Measurements from ENCODE around the gene PPP2R5B.

DNA sequence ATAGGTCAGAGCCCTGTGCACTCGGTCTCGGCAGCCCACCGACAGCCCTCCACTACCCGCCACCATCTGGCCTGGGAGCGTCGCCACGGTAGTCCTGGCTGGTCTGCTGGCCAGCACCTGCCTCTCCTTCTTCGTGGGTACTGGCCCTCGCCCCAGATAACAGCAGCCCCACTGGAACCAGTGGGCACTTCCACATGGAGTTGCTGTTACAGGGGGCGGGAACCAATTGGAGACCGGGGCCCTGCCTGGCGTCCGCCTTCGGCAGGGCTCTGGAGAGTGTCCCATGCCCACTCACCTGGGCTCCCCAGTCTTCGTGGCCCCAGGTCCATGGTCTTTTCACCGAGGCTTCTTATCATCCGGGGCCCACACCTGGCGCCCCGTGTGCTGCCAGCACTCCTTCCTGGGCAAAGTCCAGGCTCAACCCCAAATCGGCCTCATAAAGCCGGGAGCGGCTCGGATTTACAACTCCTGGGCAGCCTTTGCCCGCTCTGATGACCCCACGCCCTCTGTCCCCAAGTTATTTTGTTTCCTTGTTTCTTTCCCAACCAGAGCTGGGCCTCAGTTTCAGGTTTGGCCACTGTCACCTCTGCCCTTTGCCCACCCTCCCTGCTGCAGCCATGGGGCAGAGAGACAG lies 33.2 kb upstream of the PPP2R5B start:
- TF ChIP-seq POLR2AphosphoS5 (IDR thresholded peaks at IDR 0.05; ENCODE audit: low read depth) = no peak
- TF ChIP-seq, protein P1, sequence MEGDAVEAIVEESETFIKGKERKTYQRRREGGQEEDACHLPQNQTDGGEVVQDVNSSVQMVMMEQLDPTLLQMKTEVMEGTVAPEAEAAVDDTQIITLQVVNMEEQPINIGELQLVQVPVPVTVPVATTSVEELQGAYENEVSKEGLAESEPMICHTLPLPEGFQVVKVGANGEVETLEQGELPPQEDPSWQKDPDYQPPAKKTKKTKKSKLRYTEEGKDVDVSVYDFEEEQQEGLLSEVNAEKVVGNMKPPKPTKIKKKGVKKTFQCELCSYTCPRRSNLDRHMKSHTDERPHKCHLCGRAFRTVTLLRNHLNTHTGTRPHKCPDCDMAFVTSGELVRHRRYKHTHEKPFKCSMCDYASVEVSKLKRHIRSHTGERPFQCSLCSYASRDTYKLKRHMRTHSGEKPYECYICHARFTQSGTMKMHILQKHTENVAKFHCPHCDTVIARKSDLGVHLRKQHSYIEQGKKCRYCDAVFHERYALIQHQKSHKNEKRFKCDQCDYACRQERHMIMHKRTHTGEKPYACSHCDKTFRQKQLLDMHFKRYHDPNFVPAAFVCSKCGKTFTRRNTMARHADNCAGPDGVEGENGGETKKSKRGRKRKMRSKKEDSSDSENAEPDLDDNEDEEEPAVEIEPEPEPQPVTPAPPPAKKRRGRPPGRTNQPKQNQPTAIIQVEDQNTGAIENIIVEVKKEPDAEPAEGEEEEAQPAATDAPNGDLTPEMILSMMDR (IDR thresholded peaks at IDR 0.05; ENCODE audit: insufficient read depth, low read length) = no peak
- TF ChIP-seq, protein P2, sequence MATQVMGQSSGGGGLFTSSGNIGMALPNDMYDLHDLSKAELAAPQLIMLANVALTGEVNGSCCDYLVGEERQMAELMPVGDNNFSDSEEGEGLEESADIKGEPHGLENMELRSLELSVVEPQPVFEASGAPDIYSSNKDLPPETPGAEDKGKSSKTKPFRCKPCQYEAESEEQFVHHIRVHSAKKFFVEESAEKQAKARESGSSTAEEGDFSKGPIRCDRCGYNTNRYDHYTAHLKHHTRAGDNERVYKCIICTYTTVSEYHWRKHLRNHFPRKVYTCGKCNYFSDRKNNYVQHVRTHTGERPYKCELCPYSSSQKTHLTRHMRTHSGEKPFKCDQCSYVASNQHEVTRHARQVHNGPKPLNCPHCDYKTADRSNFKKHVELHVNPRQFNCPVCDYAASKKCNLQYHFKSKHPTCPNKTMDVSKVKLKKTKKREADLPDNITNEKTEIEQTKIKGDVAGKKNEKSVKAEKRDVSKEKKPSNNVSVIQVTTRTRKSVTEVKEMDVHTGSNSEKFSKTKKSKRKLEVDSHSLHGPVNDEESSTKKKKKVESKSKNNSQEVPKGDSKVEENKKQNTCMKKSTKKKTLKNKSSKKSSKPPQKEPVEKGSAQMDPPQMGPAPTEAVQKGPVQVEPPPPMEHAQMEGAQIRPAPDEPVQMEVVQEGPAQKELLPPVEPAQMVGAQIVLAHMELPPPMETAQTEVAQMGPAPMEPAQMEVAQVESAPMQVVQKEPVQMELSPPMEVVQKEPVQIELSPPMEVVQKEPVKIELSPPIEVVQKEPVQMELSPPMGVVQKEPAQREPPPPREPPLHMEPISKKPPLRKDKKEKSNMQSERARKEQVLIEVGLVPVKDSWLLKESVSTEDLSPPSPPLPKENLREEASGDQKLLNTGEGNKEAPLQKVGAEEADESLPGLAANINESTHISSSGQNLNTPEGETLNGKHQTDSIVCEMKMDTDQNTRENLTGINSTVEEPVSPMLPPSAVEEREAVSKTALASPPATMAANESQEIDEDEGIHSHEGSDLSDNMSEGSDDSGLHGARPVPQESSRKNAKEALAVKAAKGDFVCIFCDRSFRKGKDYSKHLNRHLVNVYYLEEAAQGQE (IDR thresholded peaks at IDR 0.05; ENCODE audit: insufficient replicate concordance, low read depth) = no peak
- no peak for TF ChIP-seq GABPA (IDR thresholded peaks at IDR 0.05; ENCODE audit: low read depth)
- TF ChIP-seq SPI1 (IDR thresholded peaks at IDR 0.05; ENCODE audit: borderline replicate concordance, low read depth) = no peak
